HCEC 1CT (cell line): ENCODE data around the gene MRPL41.
"Not testable (repeated sequence)": the region's sequence is repeated elsewhere in the genome, so short reads cannot be mapped to it uniquely, and the experiment has no call there.

Experiments used
- DNase-seq: peaks from one replicate; pipeline ENCODE4 v3.0.0-alpha.2; 2017

MRPL41 gene

GRCh38 chr9:137551264-137552021, at the start of gene MRPL41:
Gene MRPL41 (plus strand): TSS chr9:137551879. CDS start chr9:137552082, 203 bp downstream.
- peak; percentile 83 for DNase-seq

GRCh38 chr9:137502008-137502911, 49.4 kb upstream of the MRPL41 start:
- no peak for DNase-seq

GRCh38 chr9:137504432-137504777, 47.3 kb upstream of the MRPL41 start:
- no peak for DNase-seq

GRCh38 chr9:137505421-137506140, 46.1 kb upstream of the MRPL41 start:
- no peak for DNase-seq

- DNase-seq, result no peak
Observed at GRCh38 chr9:137506274-137506673, 45.4 kb upstream of the MRPL41 start.

- no peak for DNase-seq
Observed at GRCh38 chr9:137506702-137507171, 44.9 kb upstream of the MRPL41 start.

- DNase-seq, result no peak
Observed at GRCh38 chr9:137509198-137509597, 42.5 kb upstream of the MRPL41 start.

GRCh38 chr9:137511126-137511525, 40.6 kb upstream of the MRPL41 start:
- not testable (repeated sequence) for DNase-seq

- no peak for DNase-seq
Observed at GRCh38 chr9:137511758-137512463, 39.8 kb upstream of the MRPL41 start.

- DNase-seq, result not testable (repeated sequence)
Observed at GRCh38 chr9:137513136-137513535, 38.5 kb upstream of the MRPL41 start.

- not testable (repeated sequence) for DNase-seq
Observed at GRCh38 chr9:137513801-137514570, 37.7 kb upstream of the MRPL41 start.

GRCh38 chr9:137514691-137515337, 36.9 kb upstream of the MRPL41 start:
- DNase-seq, result no peak

- no peak for DNase-seq
Observed at GRCh38 chr9:137515338-137515724, 36.3 kb upstream of the MRPL41 start.

- DNase-seq, result no peak
Observed at GRCh38 chr9:137516144-137516917, 35.3 kb upstream of the MRPL41 start.

- DNase-seq, result not testable (repeated sequence)
Observed at GRCh38 chr9:137518661-137519459, 32.8 kb upstream of the MRPL41 start.

- no peak for DNase-seq
Observed at GRCh38 chr9:137519553-137519952, 32.1 kb upstream of the MRPL41 start.

GRCh38 chr9:137520614-137521404, 30.9 kb upstream of the MRPL41 start:
- DNase-seq, result no peak

GRCh38 chr9:137521405-137521985, 30.2 kb upstream of the MRPL41 start:
- DNase-seq, result no peak
